H9 (cell line): ENCODE measurements around the gene TPRG1. TPM values are rescaled to one million over a fixed set of nuclear protein-coding genes. Genes with fewer than 3 reads are reported as not detected.

Source experiments
- DNase-seq: peaks from one replicate; pipeline ENCODE4 v3.0.0-alpha.2; 2017
- H2AFZ ChIP-seq: one replicate; pipeline ENCODE4 v1.6.1; 2013; ENCODE audit warnings: mild to moderate bottlenecking, low read length, control low read depth, moderate library complexity
- H2AK5ac ChIP-seq: 2 replicates; pipeline ENCODE4 v1.6.1; 2013; ENCODE audit warnings: low read length, control low read depth, mixed read lengths; ENCODE audit not compliant: insufficient read length
- H2BK120ac ChIP-seq: one replicate; pipeline ENCODE4 v1.6.1; 2013; ENCODE audit warnings: low read depth, mild to moderate bottlenecking, low read length, control low read depth, inconsistent platforms; ENCODE audit not compliant: poor library complexity, severe bottlenecking
- H2BK12ac ChIP-seq: 2 replicates; pipeline ENCODE4 v1.6.1; 2013; ENCODE audit warnings: low read length, control low read depth, mixed read lengths, low read depth; ENCODE audit not compliant: insufficient read length
- H2BK15ac ChIP-seq: 2 replicates; pipeline ENCODE4 v1.6.1; 2013; ENCODE audit warnings: low read depth, low read length, control low read depth
- H2BK20ac ChIP-seq: one replicate; pipeline ENCODE4 v1.6.1; 2013; ENCODE audit warnings: low read depth, mild to moderate bottlenecking, low read length, control low read depth, inconsistent platforms; ENCODE audit not compliant: poor library complexity, severe bottlenecking
- H2BK5ac ChIP-seq: 2 replicates; pipeline ENCODE4 v1.6.1; 2013; ENCODE audit warnings: low read length, control low read depth, mixed read lengths; ENCODE audit not compliant: insufficient read length
- H3K14ac ChIP-seq: 2 replicates; pipeline ENCODE4 v1.6.1; 2013; ENCODE audit warnings: low read length, control low read depth; ENCODE audit not compliant: insufficient read depth
- H3K18ac ChIP-seq: 2 replicates; pipeline ENCODE4 v1.6.1; 2013; ENCODE audit warnings: low read depth, mild to moderate bottlenecking, mixed read lengths, low read length, control low read depth; ENCODE audit not compliant: insufficient read length
- H3K23ac ChIP-seq: 2 replicates; pipeline ENCODE4 v1.6.1; 2013; ENCODE audit warnings: low read length, control low read depth, mixed read lengths, low read depth; ENCODE audit not compliant: insufficient read length
- H3K23me2 ChIP-seq: 2 replicates; pipeline ENCODE4 v1.6.1; 2013; ENCODE audit warnings: low read depth, mild to moderate bottlenecking, mixed read lengths, low read length, control low read depth; ENCODE audit not compliant: insufficient read length, poor library complexity, severe bottlenecking
- H3K27ac ChIP-seq: 2 replicates; pipeline ENCODE4 v1.5.1; 2013; ENCODE audit warnings: low read length, control low read depth, mixed read lengths, low read depth; ENCODE audit not compliant: insufficient read length
- H3K27me3 ChIP-seq: 2 replicates; pipeline ENCODE4 v1.6.1; 2013; ENCODE audit warnings: low read length, control low read depth, inconsistent platforms; ENCODE audit not compliant: insufficient read depth
- H3K4ac ChIP-seq: 2 replicates; pipeline ENCODE4 v1.6.1; 2013; ENCODE audit warnings: low read depth, mild to moderate bottlenecking, control low read depth, inconsistent platforms, low read length, moderate library complexity
- H3K4me1 ChIP-seq: 2 replicates; pipeline ENCODE4 v1.6.1; 2013; ENCODE audit warnings: low read length, control low read depth, inconsistent platforms; ENCODE audit not compliant: insufficient read depth
- H3K4me2 ChIP-seq: 2 replicates; pipeline ENCODE4 v1.6.1; 2013; ENCODE audit warnings: low read length, control low read depth, mixed read lengths; ENCODE audit not compliant: insufficient read length, insufficient read depth
- H3K56ac ChIP-seq: 2 replicates; pipeline ENCODE4 v1.6.1; 2013; ENCODE audit warnings: low read depth, mild to moderate bottlenecking, mixed read lengths, low read length, control low read depth; ENCODE audit not compliant: insufficient read length
- H3K79me1 ChIP-seq: 2 replicates; pipeline ENCODE4 v1.6.1; 2013; ENCODE audit warnings: low read depth, mild to moderate bottlenecking, moderate library complexity, low read length, control low read depth, inconsistent platforms; ENCODE audit not compliant: insufficient read depth, poor library complexity, severe bottlenecking
- H3K79me2 ChIP-seq: 2 replicates; pipeline ENCODE4 v1.6.1; 2013; ENCODE audit warnings: low read length, control low read depth, inconsistent platforms; ENCODE audit not compliant: insufficient read depth
- H3K9ac ChIP-seq: 2 replicates; pipeline ENCODE4 v1.6.1; 2013; ENCODE audit warnings: low read length, control low read depth, mixed read lengths; ENCODE audit not compliant: insufficient read length; ENCODE audit errors: extremely low read depth
- H3K9me3 ChIP-seq: one replicate; pipeline ENCODE4 v1.6.1; 2013; ENCODE audit warnings: low read depth, low read length, inconsistent platforms; ENCODE audit not compliant: control insufficient read depth
- H3T11ph ChIP-seq: one replicate; pipeline ENCODE4 v1.6.1; 2013; ENCODE audit warnings: mild to moderate bottlenecking, low read length, control low read depth, inconsistent platforms
- H4K20me1 ChIP-seq: one replicate; pipeline ENCODE4 v1.6.1; 2013; ENCODE audit not compliant: control insufficient read depth, insufficient read length, insufficient read depth
- H4K5ac ChIP-seq: 2 replicates; pipeline ENCODE4 v1.6.1; 2013; ENCODE audit warnings: low read depth, mild to moderate bottlenecking, mixed read lengths, low read length, control low read depth; ENCODE audit not compliant: insufficient read length
- H4K8ac ChIP-seq: replicated peaks from 2 replicates; pipeline ENCODE4 v1.6.1; 2013; ENCODE audit warnings: low read length, control low read depth, mixed read lengths, low read depth; ENCODE audit not compliant: insufficient read length
- H4K91ac ChIP-seq: 2 replicates; pipeline ENCODE4 v1.6.1; 2013; ENCODE audit warnings: low read depth, mild to moderate bottlenecking, moderate library complexity, mixed read lengths, low read length, control low read depth; ENCODE audit not compliant: insufficient read length
- H3K27ac Mint-ChIP-seq, 3 experiments: 2 replicates in 2 of 3; 3 replicates in 1 of 3; pipeline ENCODE4 v1.8.0; 2020 to 2021; ENCODE audit warnings: mixed read lengths in 3 of 3, mild to moderate bottlenecking in 1 of 3, moderate library complexity in 1 of 3
- H3K27me3 Mint-ChIP-seq: 2 replicates; pipeline ENCODE4 v1.8.0; 2021; ENCODE audit warnings: low read depth, mild to moderate bottlenecking, moderate library complexity, mixed read lengths
- H3K36me3 Mint-ChIP-seq, 3 experiments: 2 replicates in 2 of 3; 3 replicates in 1 of 3; pipeline ENCODE4 v1.8.0; 2020 to 2021; ENCODE audit warnings: low read depth in 3 of 3, mixed read lengths in 3 of 3; ENCODE audit not compliant: insufficient read depth in 1 of 3
- H3K4me1 Mint-ChIP-seq, 2 experiments: 2 replicates each; pipeline ENCODE4 v1.8.0; 2020; ENCODE audit warnings: mixed read lengths in 2 of 2
- H3K4me3 Mint-ChIP-seq, 2 experiments: 2 replicates in 1 of 2; 3 replicates in 1 of 2; pipeline ENCODE4 v1.8.0; 2020 to 2021; ENCODE audit warnings: mild to moderate bottlenecking in 2 of 2, mixed read lengths in 2 of 2, moderate library complexity in 1 of 2
- H3K9me3 Mint-ChIP-seq, 2 experiments: 2 replicates in 1 of 2; 3 replicates in 1 of 2; pipeline ENCODE4 v1.8.0; 2020; ENCODE audit warnings: mild to moderate bottlenecking in 2 of 2, mixed read lengths in 2 of 2, moderate library complexity in 1 of 2
- WGBS: extraction: QIAGEN DNeasy Blood & Tissue Kit; methylation state at CpG from one replicate; pipeline ENCODE4 v1.1.7; 2013; ENCODE audit warnings: missing lambda C conversion rate, low lambda C conversion rate, mixed read lengths; ENCODE audit not compliant: insufficient read length; ENCODE audit errors: extremely low coverage; 5-methylcytosine and 5-hydroxymethylcytosine counted together
- total RNA-seq: library from RNA; stranded (reverse); gene quantifications from 2 replicates; pipeline ENCODE4 v1.2.1, GENCODE V29; 2021
- TF ChIP-seq, protein P1 (sequence below): fragments of 200-600 bp; sonication (generic); conservative IDR thresholded peaks from 3 replicates; pipeline ENCODE4 v1.8.0; 2021; ENCODE audit warnings: antibody characterized with exemption, mild to moderate bottlenecking

TPRG1 gene
- total RNA-seq, 1 experiment from 2014 or later = 0.66 TPM

GRCh38 chr3:189372243-189372642, 200.5 kb downstream of the TPRG1 start:
- Histone ChIP-seq H3K4ac (no peak overlapping the region), H3K4me2 (no peak overlapping the region), H2BK5ac (no peak overlapping the region), H3K14ac (no peak overlapping the region), H3K27me3 (no peaks in the 10 kb centered on the region), H3K79me1 (no peaks in the 10 kb centered on the region), H2BK120ac (no peak overlapping the region), H3K27ac (no peak overlapping the region), H3K9ac (no peak overlapping the region), H3K4me1 (peaks cover 3% of the 10 kb centered on the region; the same call in 1 of the 2 replicates), H3K56ac (no peak overlapping the region), H4K8ac (no peak overlapping the region), H4K5ac (no peak overlapping the region), H3K23me2 (no peaks in the 10 kb centered on the region), H2AFZ (no peak overlapping the region), H4K91ac (no peak overlapping the region), H4K20me1 (no peaks in the 10 kb centered on the region), H3K9me3 (no peaks in the 10 kb centered on the region), H3K18ac (no peak overlapping the region), H2AK5ac (no peak overlapping the region), H2BK12ac (no peak overlapping the region), H3K23ac (no peak overlapping the region), H2BK20ac (no peak overlapping the region), H3T11ph (no peak overlapping the region), H2BK15ac (no peak overlapping the region), H3K79me2 (no peaks in the 10 kb centered on the region)
- TF ChIP-seq, protein P1, sequence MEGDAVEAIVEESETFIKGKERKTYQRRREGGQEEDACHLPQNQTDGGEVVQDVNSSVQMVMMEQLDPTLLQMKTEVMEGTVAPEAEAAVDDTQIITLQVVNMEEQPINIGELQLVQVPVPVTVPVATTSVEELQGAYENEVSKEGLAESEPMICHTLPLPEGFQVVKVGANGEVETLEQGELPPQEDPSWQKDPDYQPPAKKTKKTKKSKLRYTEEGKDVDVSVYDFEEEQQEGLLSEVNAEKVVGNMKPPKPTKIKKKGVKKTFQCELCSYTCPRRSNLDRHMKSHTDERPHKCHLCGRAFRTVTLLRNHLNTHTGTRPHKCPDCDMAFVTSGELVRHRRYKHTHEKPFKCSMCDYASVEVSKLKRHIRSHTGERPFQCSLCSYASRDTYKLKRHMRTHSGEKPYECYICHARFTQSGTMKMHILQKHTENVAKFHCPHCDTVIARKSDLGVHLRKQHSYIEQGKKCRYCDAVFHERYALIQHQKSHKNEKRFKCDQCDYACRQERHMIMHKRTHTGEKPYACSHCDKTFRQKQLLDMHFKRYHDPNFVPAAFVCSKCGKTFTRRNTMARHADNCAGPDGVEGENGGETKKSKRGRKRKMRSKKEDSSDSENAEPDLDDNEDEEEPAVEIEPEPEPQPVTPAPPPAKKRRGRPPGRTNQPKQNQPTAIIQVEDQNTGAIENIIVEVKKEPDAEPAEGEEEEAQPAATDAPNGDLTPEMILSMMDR = no peak
- Mint-ChIP-seq H3K4me1 (peaks cover 30 to 34% of the 10 kb centered on the region in 2 experiments), H3K36me3 (peaks cover 0 to 7% (median 0%) of the 10 kb centered on the region in 3 experiments; a peak in 3 of 7 replicates), H3K27ac (no peak overlapping the region), H3K9me3 (peaks cover 4% of the 10 kb centered on the region in 2 experiments; a peak in 3 of 5 replicates), H3K27me3 (no peaks in the 10 kb centered on the region), H3K4me3 (no peak overlapping the region)
- whole genome bisulfite sequencing = no CpG with 5 or more reads among the region's 3 CpGs
- no peak for DNase-seq
